Left lung (tissue), 10 donors: ENCODE data around the gene COL26A1. TPM values are rescaled to one million over a fixed set of nuclear protein-coding genes. Genes with fewer than 3 reads are reported as not detected.

Experiments
- ATAC-seq: fragments of 200-7000 bp; cut with Tn5 transposase; one replicate; pipeline ENCODE4 v1.9.1; 2020; ENCODE audit warnings: moderate library complexity
- DNase-seq, 4 donors: peaks; one replicate each; pipeline ENCODE4 v3.0.0-alpha.2; 2013 to 2020
- H3K27ac ChIP-seq, 2 donors: fragments of 200-600 bp; sonication (generic) in 1 of 2; one replicate each; pipeline versions ENCODE4 v1.5.0 to v1.8.0; 2020 to 2021
- H3K27me3 ChIP-seq, 2 donors: fragments of 200-600 bp; sonication (generic) in 1 of 2; one replicate each; pipeline versions ENCODE4 v1.5.0 to v1.8.0; 2020 to 2021
- H3K36me3 ChIP-seq, 2 donors: fragments of 200-600 bp; sonication (generic) in 1 of 2; one replicate each; pipeline versions ENCODE4 v1.5.0 to v1.8.0; 2020 to 2021
- H3K4me1 ChIP-seq, 2 donors: fragments of 200-600 bp; one replicate each; pipeline ENCODE4 v1.8.0; 2021
- H3K4me3 ChIP-seq, 2 donors: fragments of 200-600 bp; sonication (generic) in 1 of 2; one replicate each; pipeline versions ENCODE4 v1.5.0 to v1.8.0; 2020 to 2021; ENCODE audit warnings: mild to moderate bottlenecking in 1 of 2
- H3K9me3 ChIP-seq, 2 donors: fragments of 200-600 bp; sonication (generic) in 1 of 2; one replicate each; pipeline versions ENCODE4 v1.5.0 to v1.8.0; 2020 to 2021
- intact Hi-C, 2 donors: fragments of 100-400 bp; cut with DNase I; formaldehyde crosslinking; loops; one replicate each; pipeline versions ENCODE4 v1.11.2 to v1.14.2; 2022
- polyA plus RNA-seq, 6 donors: library from polyadenylated mRNA; unstranded; fragments of 120-200 nt; gene quantifications; one replicate each; pipeline ENCODE4 v1.2.1, GENCODE V29; 2013; ENCODE audit not compliant: insufficient read length in 6 of 6
- total RNA-seq, 2 donors: library from RNA; stranded (reverse); fragmentation: NEBNext Ultra II Directional; extraction: Animal tissue kit (Norgen Biotek cat#: 25700); gene quantifications; one replicate each; pipeline ENCODE4 v1.2.1, GENCODE V29; 2021
- TF ChIP-seq, protein P1 (sequence below), 2 donors: fragments of 200-600 bp; sonication (generic) in 1 of 2; IDR thresholded peaks; one replicate each; pipeline versions ENCODE4 v1.5.0 to v1.8.0; 2021; ENCODE audit warnings: antibody characterized with exemption in 2 of 2
- donor health status: DM: no; HTN: yes; CAD: no.
- donor health status: DM: no; HTN: no; CAD: no.

Gene COL26A1
- total and polyA plus RNA-seq, 8 donors: 0.76 to 7.7 (median 7.1) TPM; not detected in 1

DNA sequence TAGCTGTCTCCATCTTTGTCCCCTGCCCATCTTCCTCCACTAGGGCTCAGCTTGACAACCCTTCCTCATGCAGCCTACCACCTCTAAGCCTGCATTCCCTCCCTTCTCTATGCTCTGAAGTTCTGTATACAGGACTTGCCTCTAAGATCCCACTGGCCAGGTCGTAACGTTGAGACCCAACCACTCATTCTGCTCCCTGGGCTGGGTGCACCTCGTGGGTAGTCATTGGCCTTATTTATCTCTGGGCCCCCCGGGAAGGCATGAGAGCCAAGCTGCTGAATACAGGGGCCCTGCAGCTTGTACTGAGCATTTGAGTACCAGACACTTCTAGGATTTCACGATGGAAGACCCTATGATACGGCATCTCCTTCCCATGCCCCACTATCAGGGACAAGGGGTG, 235.3 kb downstream of the COL26A1 start:
- Histone ChIP-seq H3K9me3 (no peaks in the 10 kb centered on the region), H3K27ac (no peak overlapping the region), H3K36me3 (no peaks in the 10 kb centered on the region), H3K4me1 (peaks cover 0 to 7% of the 10 kb centered on the region in 2 donors), H3K27me3 (peaks cover 0 to 11% of the 10 kb centered on the region in 2 donors), H3K4me3 (no peak overlapping the region)
- ATAC-seq: no peak
- TF ChIP-seq, protein P1, sequence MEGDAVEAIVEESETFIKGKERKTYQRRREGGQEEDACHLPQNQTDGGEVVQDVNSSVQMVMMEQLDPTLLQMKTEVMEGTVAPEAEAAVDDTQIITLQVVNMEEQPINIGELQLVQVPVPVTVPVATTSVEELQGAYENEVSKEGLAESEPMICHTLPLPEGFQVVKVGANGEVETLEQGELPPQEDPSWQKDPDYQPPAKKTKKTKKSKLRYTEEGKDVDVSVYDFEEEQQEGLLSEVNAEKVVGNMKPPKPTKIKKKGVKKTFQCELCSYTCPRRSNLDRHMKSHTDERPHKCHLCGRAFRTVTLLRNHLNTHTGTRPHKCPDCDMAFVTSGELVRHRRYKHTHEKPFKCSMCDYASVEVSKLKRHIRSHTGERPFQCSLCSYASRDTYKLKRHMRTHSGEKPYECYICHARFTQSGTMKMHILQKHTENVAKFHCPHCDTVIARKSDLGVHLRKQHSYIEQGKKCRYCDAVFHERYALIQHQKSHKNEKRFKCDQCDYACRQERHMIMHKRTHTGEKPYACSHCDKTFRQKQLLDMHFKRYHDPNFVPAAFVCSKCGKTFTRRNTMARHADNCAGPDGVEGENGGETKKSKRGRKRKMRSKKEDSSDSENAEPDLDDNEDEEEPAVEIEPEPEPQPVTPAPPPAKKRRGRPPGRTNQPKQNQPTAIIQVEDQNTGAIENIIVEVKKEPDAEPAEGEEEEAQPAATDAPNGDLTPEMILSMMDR (IDR thresholded peaks at IDR 0.05): no peak
- no peak for DNase-seq
- intact Hi-C loops: no loop called here

DNA sequence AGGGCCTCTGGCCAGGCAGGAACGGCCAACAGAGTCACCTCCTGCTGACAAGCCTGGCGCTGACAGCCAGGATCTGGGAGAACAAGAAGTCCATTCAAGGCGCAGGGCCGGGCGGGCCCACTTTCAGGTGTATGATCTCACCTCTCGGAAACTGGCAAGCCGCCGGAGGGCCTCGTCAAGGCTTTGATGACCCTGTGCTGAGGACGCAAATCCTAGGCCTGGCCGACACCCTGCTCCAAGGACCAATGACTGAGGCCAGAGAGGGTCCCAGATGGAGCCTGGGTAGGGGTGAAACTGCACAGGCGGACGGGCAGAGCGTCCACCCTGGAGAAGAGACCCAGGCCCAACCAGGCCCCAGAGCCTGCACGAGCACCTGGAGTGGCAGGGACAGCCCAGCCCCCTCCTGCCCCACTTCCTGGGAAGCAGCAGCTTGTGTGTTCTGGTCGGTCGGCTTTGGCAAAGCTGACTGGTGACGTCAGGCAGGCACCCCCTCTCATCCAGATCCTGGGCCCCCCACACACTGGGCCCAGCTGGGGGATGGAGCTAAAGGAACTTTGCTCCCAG, 235.8 kb downstream of the COL26A1 start:
- intact Hi-C loops: no loop called here
- H3K4me3 ChIP-seq: no peak overlapping the region
- peak; percentile 53 to 89 (median 86) for DNase-seq
- peak; percentile 84 for ATAC-seq
- H3K9me3 ChIP-seq: no peaks in the 10 kb centered on the region
- H3K36me3 ChIP-seq: no peaks in the 10 kb centered on the region
- H3K4me1 ChIP-seq: peaks cover 0 to 7% of the 10 kb centered on the region in 2 donors
- H3K27me3 ChIP-seq: peaks cover 0 to 12% of the 10 kb centered on the region in 2 donors
- TF ChIP-seq, protein P1 (IDR thresholded peaks at IDR 0.05): no peak
- H3K27ac ChIP-seq: no peak overlapping the region

DNA sequence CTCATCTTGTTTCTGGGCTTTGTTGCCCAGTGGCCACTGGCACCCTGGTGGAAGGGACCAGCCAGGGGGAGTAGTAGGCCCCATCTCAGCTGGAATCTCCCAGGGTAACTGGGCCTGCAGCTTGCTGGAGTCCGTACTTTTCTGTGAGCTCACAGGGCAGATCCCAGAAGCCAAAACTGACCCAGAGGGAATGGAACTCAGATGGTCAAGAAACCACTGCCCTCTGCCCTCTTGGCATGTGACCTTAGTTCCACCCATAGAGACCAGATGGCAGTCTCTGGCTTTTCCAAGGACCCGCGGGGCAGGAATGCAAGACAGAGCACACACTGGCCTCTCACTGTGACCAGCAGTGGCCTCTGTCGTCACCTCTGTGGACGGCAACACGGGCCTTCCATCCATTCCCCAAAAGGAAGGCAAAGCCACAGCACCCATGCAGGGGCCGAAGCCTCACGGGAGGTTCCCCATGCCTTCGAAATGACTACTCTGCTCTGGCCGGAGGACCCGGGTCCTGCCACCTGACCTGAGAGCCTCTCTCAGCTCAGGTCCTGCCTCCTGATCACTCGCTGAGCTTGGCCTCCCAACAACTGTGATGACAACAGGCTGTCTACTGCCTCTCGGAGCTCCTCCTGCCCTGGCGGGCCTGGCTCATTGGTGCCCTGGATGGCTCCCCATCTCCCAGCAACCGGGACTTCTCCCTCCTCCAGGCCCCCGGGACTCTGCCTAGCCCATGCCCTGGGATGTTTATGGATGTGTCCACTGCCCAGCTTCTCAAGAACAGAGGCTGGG, 236.5 kb downstream of the COL26A1 start:
- Histone ChIP-seq H3K9me3 (no peaks in the 10 kb centered on the region), H3K4me1 (peaks cover 0 to 7% of the 10 kb centered on the region in 2 donors), H3K27ac (no peak overlapping the region), H3K4me3 (no peak overlapping the region), H3K27me3 (peaks cover 0 to 12% of the 10 kb centered on the region in 2 donors), H3K36me3 (no peaks in the 10 kb centered on the region)
- intact Hi-C loops: no loop called here
- no peak for ATAC-seq
- TF ChIP-seq, protein P1 (IDR thresholded peaks at IDR 0.05): no peak
- DNase-seq: no peak

DNA sequence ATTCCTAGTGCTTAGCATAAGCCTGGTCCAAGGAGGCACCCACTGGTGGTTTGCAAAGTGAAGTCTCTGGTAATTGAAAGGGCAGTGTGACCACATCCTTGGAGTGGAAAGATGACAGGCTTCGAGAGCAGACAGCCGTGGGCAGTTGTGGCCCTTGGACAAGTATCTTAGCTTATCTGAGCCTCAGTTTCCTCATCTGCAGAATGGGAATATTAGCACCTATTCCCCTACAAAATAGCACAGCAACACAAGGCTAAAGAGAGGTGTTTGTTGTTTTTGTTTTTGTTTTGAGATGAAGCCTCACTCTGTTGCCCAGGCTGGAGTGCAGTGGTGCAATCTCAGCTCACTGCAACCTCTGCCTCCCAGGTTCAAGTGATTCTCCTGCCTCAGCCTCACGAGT, 237.1 kb downstream of the COL26A1 start:
- no peak overlapping the region for H3K27ac ChIP-seq
- H3K9me3 ChIP-seq: no peaks in the 10 kb centered on the region
- peaks cover 0 to 7% of the 10 kb centered on the region in 2 donors for H3K4me1 ChIP-seq
- H3K4me3 ChIP-seq: no peak overlapping the region
- DNase-seq (no peak), ATAC-seq (no peak)
- peaks cover 0 to 12% of the 10 kb centered on the region in 2 donors for H3K27me3 ChIP-seq
- intact Hi-C loops: no loop called here
- TF ChIP-seq, protein P1 (IDR thresholded peaks at IDR 0.05): no peak
- H3K36me3 ChIP-seq: no peaks in the 10 kb centered on the region

GRCh38 chr7:101602082-101602481, 239.4 kb downstream of the COL26A1 start:
- TF ChIP-seq, protein P1 (IDR thresholded peaks at IDR 0.05): no peak
- DNase-seq (no peak), ATAC-seq (no peak)
- peaks cover 0 to 7% of the 10 kb centered on the region in 2 donors for H3K4me1 ChIP-seq
- no peak overlapping the region for H3K4me3 ChIP-seq
- peaks cover 0 to 12% of the 10 kb centered on the region in 2 donors for H3K27me3 ChIP-seq
- no peak overlapping the region for H3K27ac ChIP-seq
- intact Hi-C loops: no loop called here
- no peaks in the 10 kb centered on the region for H3K9me3 ChIP-seq
- H3K36me3 ChIP-seq: no peaks in the 10 kb centered on the region
